ENCODE measurements around the gene HOXD9.
A peak's percentile ranks its signal among the peaks of the same experiment; 100 is the strongest.

Gene HOXD9

GRCh38 chr2:176137906-176138305 lies 15.4 kb downstream of the HOXD9 start:
- no peak for DNase-seq (ENCODE audit: low spot score)

- no peak for DNase-seq (ENCODE audit: low spot score)
Measured at GRCh38 chr2:176138526-176138922, 16.0 kb downstream of the HOXD9 start.

- no peak for DNase-seq (ENCODE audit: low spot score)
Measured at GRCh38 chr2:176138923-176139660, 16.6 kb downstream of the HOXD9 start.

GRCh38 chr2:176139661-176140512 lies 17.4 kb downstream of the HOXD9 start:
- no peak for DNase-seq (ENCODE audit: low spot score)

GRCh38 chr2:176140513-176141317 lies 18.2 kb downstream of the HOXD9 start:
- DNase-seq (ENCODE audit: low spot score), result peak; percentile 58

- no peak for DNase-seq (ENCODE audit: low spot score)
Measured at GRCh38 chr2:176142281-176142680, 19.8 kb downstream of the HOXD9 start.

- no peak for DNase-seq (ENCODE audit: low spot score)
Measured at GRCh38 chr2:176145085-176145969, 22.8 kb downstream of the HOXD9 start.

GRCh38 chr2:176146101-176146500 lies 23.6 kb downstream of the HOXD9 start:
- DNase-seq (ENCODE audit: low spot score), result no peak

GRCh38 chr2:176146645-176147044 lies 24.1 kb downstream of the HOXD9 start:
- no peak for DNase-seq (ENCODE audit: low spot score)

- DNase-seq (ENCODE audit: low spot score), result no peak
Measured at GRCh38 chr2:176147210-176147799, 24.8 kb downstream of the HOXD9 start.

- no peak for DNase-seq (ENCODE audit: low spot score)
Measured at GRCh38 chr2:176147800-176148496, 25.4 kb downstream of the HOXD9 start.

- no peak for DNase-seq (ENCODE audit: low spot score)
Measured at GRCh38 chr2:176148751-176149421, 26.4 kb downstream of the HOXD9 start.

- DNase-seq (ENCODE audit: low spot score), result no peak
Measured at GRCh38 chr2:176149481-176149938, 27.0 kb downstream of the HOXD9 start.

- no peak for DNase-seq (ENCODE audit: low spot score)
Measured at GRCh38 chr2:176149939-176150583, 27.5 kb downstream of the HOXD9 start.

GRCh38 chr2:176150584-176151441 lies 28.3 kb downstream of the HOXD9 start:
- DNase-seq (ENCODE audit: low spot score), result no peak

GRCh38 chr2:176151442-176152287 lies 29.1 kb downstream of the HOXD9 start, which contains the start of gene HOXD4:
Gene HOXD4, plus strand, starts transcription at chr2:176151550. Its CDS starts 84 bp downstream, at chr2:176151634.
- DNase-seq (ENCODE audit: low spot score), result no peak

Measured in activated CD4-positive, alpha-beta T cell treated with anti-CD3 and anti-CD28 coated beads, Interleukin-2, Interleukin-4, amounts not matched to agents 100 ng/mL and 50 ng/mL, durations not matched to agents 16 hours and 8 hours (primary cell).